ENCODE measurements around the gene PRAMEF7. TPM values are rescaled to one million over a fixed set of nuclear protein-coding genes. Genes with fewer than 3 reads are reported as not detected.
"Not testable (repeated sequence)": the region's sequence is repeated elsewhere in the genome, so short reads cannot be mapped to it uniquely, and the experiment has no call there.

PRAMEF7 gene
- not detected for total RNA-seq

- not testable (repeated sequence) for ATAC-seq; DNase-seq (ENCODE audit: low spot score)
Observed at GRCh38 chr1:12916310-12916709, at the start of gene PRAMEF7. Gene PRAMEF7 (plus strand): TSS chr1:12916610. CDS start chr1:12917693, 1,083 bp downstream.

GRCh38 chr1:12878453-12878852, 38.0 kb upstream of the PRAMEF7 start:
- not testable (repeated sequence) for DNase-seq (ENCODE audit: low spot score); ATAC-seq

GRCh38 chr1:12886101-12886500, 30.3 kb upstream of the PRAMEF7 start, which contains the start of gene PRAMEF4:
Gene PRAMEF4 (minus strand): TSS chr1:12886201. CDS start chr1:12883394, 2,807 bp downstream.
- not testable (repeated sequence) for DNase-seq (ENCODE audit: low spot score); ATAC-seq

GRCh38 chr1:12898170-12898569, 18.2 kb upstream of the PRAMEF7 start, which contains the start of gene PRAMEF10:
Gene PRAMEF10 (minus strand): TSS chr1:12898270. CDS start chr1:12895847, 2,423 bp downstream.
- not testable (repeated sequence) for DNase-seq (ENCODE audit: low spot score); ATAC-seq

- peak; percentile 57 for ATAC-seq
Observed at GRCh38 chr1:12899186-12899585, 17.2 kb upstream of the PRAMEF7 start.

GRCh38 chr1:12903793-12904572, 12.4 kb upstream of the PRAMEF7 start:
- DNase-seq (ENCODE audit: low spot score) (peak; percentile 81), ATAC-seq (peak; percentile 95)

More at GRCh38 chr1:12899186-12899585, 17.2 kb upstream of the PRAMEF7 start:
- not testable (repeated sequence) for DNase-seq (ENCODE audit: low spot score)

GRCh38 chr1:12921749-12922148, 5.3 kb downstream of the PRAMEF7 start:
- ATAC-seq: peak; percentile 78
- not testable (repeated sequence) for DNase-seq (ENCODE audit: low spot score)

GRCh38 chr1:12924368-12924767, 8.0 kb downstream of the PRAMEF7 start:
- not testable (repeated sequence) for DNase-seq (ENCODE audit: low spot score)
- peak; percentile 91 for ATAC-seq

GRCh38 chr1:12947480-12947879, 31.1 kb downstream of the PRAMEF7 start, which contains the start of gene PRAMEF6:
Gene PRAMEF6 (minus strand): TSS chr1:12947580. CDS start chr1:12942518, 5,062 bp downstream.
- DNase-seq (ENCODE audit: low spot score); ATAC-seq: not testable (repeated sequence)

Other genes with a start within 250 kb of the PRAMEF7 start
- gene AADACL3, start 200.5 kb upstream of the PRAMEF7 start, total RNA-seq: not detected
- gene CFAP107, start 170.4 kb upstream of the PRAMEF7 start, total RNA-seq: not detected
- not detected for gene PRAMEF12, start 142.9 kb upstream of the PRAMEF7 start, total RNA-seq
- not detected for gene PRAMEF1, start 125.2 kb upstream of the PRAMEF7 start, total RNA-seq
- gene PRAMEF11, start 85.2 kb upstream of the PRAMEF7 start, total RNA-seq: not detected
- gene HNRNPCL1, start 67.9 kb upstream of the PRAMEF7 start, total RNA-seq: not detected
- not detected for gene PRAMEF2, start 59.5 kb upstream of the PRAMEF7 start, total RNA-seq
- not detected for gene PRAMEF4, start 30.4 kb upstream of the PRAMEF7 start, total RNA-seq
- gene PRAMEF10, start 18.3 kb upstream of the PRAMEF7 start, total RNA-seq: 0.30 TPM
- gene PRAMEF6, start 31.0 kb downstream of the PRAMEF7 start, total RNA-seq: not detected
- gene PRAMEF27, start 140.0 kb downstream of the PRAMEF7 start, total RNA-seq: not detected
- not detected for gene HNRNPCL3, start 144.2 kb downstream of the PRAMEF7 start, total RNA-seq
- gene PRAMEF25, start 154.2 kb downstream of the PRAMEF7 start, total RNA-seq: not detected
- not detected for gene HNRNPCL2, start 200.2 kb downstream of the PRAMEF7 start, total RNA-seq
- gene PRAMEF26, start 239.4 kb downstream of the PRAMEF7 start, total RNA-seq: not detected
- gene HNRNPCL4, start 249.0 kb downstream of the PRAMEF7 start, total RNA-seq: not detected